Central memory CD8-positive, alpha-beta T cell (primary cell): Measurements from ENCODE around the gene SMYD3.

ENCODE experiments used
- ATAC-seq: fragments of 150-1000 bp; cut with Tn5 transposase; replicated peaks from 2 replicates; pipeline ENCODE4 v1.10.0; 2022; ENCODE audit warnings: mild to moderate bottlenecking, moderate FRiP score, moderate number of reproducible peaks; ENCODE audit not compliant: poor library complexity, severe bottlenecking; ENCODE audit errors: extremely low read depth
- DNase-seq, 2 donors: peaks; one replicate each; pipeline ENCODE4 v3.0.0; 2021; ENCODE audit warnings: low spot score in 2 of 2
- H3K27ac Mint-ChIP-seq: one replicate; pipeline ENCODE4 v1.8.0; 2022; ENCODE audit warnings: low read depth, mild to moderate bottlenecking, moderate library complexity, mixed read lengths
- H3K27me3 Mint-ChIP-seq: one replicate; pipeline ENCODE4 v1.8.0; 2022; ENCODE audit warnings: mixed read lengths
- H3K36me3 Mint-ChIP-seq: one replicate; pipeline ENCODE4 v1.8.0; 2022; ENCODE audit warnings: mild to moderate bottlenecking, moderate library complexity, mixed read lengths; ENCODE audit not compliant: insufficient read depth
- H3K4me1 Mint-ChIP-seq: one replicate; pipeline ENCODE4 v1.8.0; 2022; ENCODE audit warnings: mixed read lengths
- H3K4me3 Mint-ChIP-seq: one replicate; pipeline ENCODE4 v1.8.0; 2022; ENCODE audit warnings: mild to moderate bottlenecking, moderate library complexity, mixed read lengths
- H3K9me3 Mint-ChIP-seq: one replicate; pipeline ENCODE4 v1.8.0; 2022; ENCODE audit warnings: mixed read lengths

Gene SMYD3

GRCh38 chr1:246134789-246135188 is 372.3 kb downstream of the SMYD3 start:
- Mint-ChIP-seq H3K4me1 (no peaks in the 10 kb centered on the region), H3K27ac (no peak overlapping the region)
- ATAC-seq: no peak

GRCh38 chr1:246131095-246131494 is 376.0 kb downstream of the SMYD3 start:
- ATAC-seq: no peak
- H3K4me3 Mint-ChIP-seq: no peak overlapping the region
- no peaks in the 10 kb centered on the region for H3K4me1 Mint-ChIP-seq
- H3K9me3 Mint-ChIP-seq: no peaks in the 10 kb centered on the region
- H3K27ac Mint-ChIP-seq: no peak overlapping the region
- H3K27me3 Mint-ChIP-seq: no peaks in the 10 kb centered on the region
- no peak for DNase-seq
- no peaks in the 10 kb centered on the region for H3K36me3 Mint-ChIP-seq

More at GRCh38 chr1:246134789-246135188, 372.3 kb downstream of the SMYD3 start:
- Mint-ChIP-seq H3K27me3 (no peaks in the 10 kb centered on the region), H3K9me3 (no peaks in the 10 kb centered on the region), H3K36me3 (no peaks in the 10 kb centered on the region), H3K4me3 (no peak overlapping the region)
- no peak for DNase-seq

- Mint-ChIP-seq H3K36me3 (peaks cover 2% of the 10 kb centered on the region), H3K4me1 (no peaks in the 10 kb centered on the region), H3K27me3 (no peaks in the 10 kb centered on the region), H3K4me3 (no peak overlapping the region), H3K27ac (no peak overlapping the region), H3K9me3 (no peaks in the 10 kb centered on the region)
- ATAC-seq (no peak), DNase-seq (no peak)
These were observed 378.5 kb downstream of the SMYD3 start for GRCh38 chr1:246128494-246129069.

- peaks cover 2% of the 10 kb centered on the region for H3K36me3 Mint-ChIP-seq
- no peak for DNase-seq
- no peak for ATAC-seq
- no peak overlapping the region for H3K27ac Mint-ChIP-seq
- H3K27me3 Mint-ChIP-seq: no peaks in the 10 kb centered on the region
- H3K4me3 Mint-ChIP-seq: no peak overlapping the region
- H3K9me3 Mint-ChIP-seq: no peaks in the 10 kb centered on the region
- no peaks in the 10 kb centered on the region for H3K4me1 Mint-ChIP-seq
These were observed 380.5 kb downstream of the SMYD3 start for GRCh38 chr1:246126580-246126979.

GRCh38 chr1:246122071-246122470 is 385.0 kb downstream of the SMYD3 start:
- Mint-ChIP-seq H3K27ac (no peak overlapping the region), H3K36me3 (peaks cover 4% of the 10 kb centered on the region), H3K9me3 (no peaks in the 10 kb centered on the region), H3K4me3 (no peak overlapping the region), H3K4me1 (peaks cover 7% of the 10 kb centered on the region), H3K27me3 (no peaks in the 10 kb centered on the region)
- DNase-seq (no peak), ATAC-seq (no peak)

GRCh38 chr1:246121533-246121932 is 385.5 kb downstream of the SMYD3 start:
- peaks cover 7% of the 10 kb centered on the region for H3K4me1 Mint-ChIP-seq
- peaks cover 4% of the 10 kb centered on the region for H3K36me3 Mint-ChIP-seq
- no peak overlapping the region for H3K27ac Mint-ChIP-seq
- H3K4me3 Mint-ChIP-seq: no peak overlapping the region
- H3K9me3 Mint-ChIP-seq: no peaks in the 10 kb centered on the region
- ATAC-seq (no peak), DNase-seq (no peak)
- H3K27me3 Mint-ChIP-seq: no peaks in the 10 kb centered on the region

- Mint-ChIP-seq H3K4me3 (peak overlapping the region; percentile 19), H3K27me3 (no peaks in the 10 kb centered on the region), H3K27ac (no peak overlapping the region), H3K4me1 (peaks cover 10% of the 10 kb centered on the region), H3K9me3 (no peaks in the 10 kb centered on the region), H3K36me3 (peaks cover 4% of the 10 kb centered on the region)
- no peak for DNase-seq
- ATAC-seq: peak; percentile 88
These were observed 389.9 kb downstream of the SMYD3 start for GRCh38 chr1:246117066-246117791.

GRCh38 chr1:246114369-246114768 is 392.7 kb downstream of the SMYD3 start:
- no peak overlapping the region for H3K4me3 Mint-ChIP-seq
- ATAC-seq (no peak), DNase-seq (no peak)
- H3K27me3 Mint-ChIP-seq: no peaks in the 10 kb centered on the region
- H3K36me3 Mint-ChIP-seq: peaks cover 3% of the 10 kb centered on the region
- H3K27ac Mint-ChIP-seq: no peak overlapping the region
- peaks cover 10% of the 10 kb centered on the region for H3K4me1 Mint-ChIP-seq
- H3K9me3 Mint-ChIP-seq: no peaks in the 10 kb centered on the region

GRCh38 chr1:246113555-246114095 is 393.5 kb downstream of the SMYD3 start:
- ATAC-seq (no peak), DNase-seq (no peak)
- Mint-ChIP-seq H3K4me3 (no peak overlapping the region), H3K9me3 (no peaks in the 10 kb centered on the region), H3K27ac (no peak overlapping the region), H3K27me3 (no peaks in the 10 kb centered on the region), H3K36me3 (peaks cover 2% of the 10 kb centered on the region), H3K4me1 (peaks cover 10% of the 10 kb centered on the region)

- ATAC-seq: no peak
- Mint-ChIP-seq H3K27ac (no peak overlapping the region), H3K36me3 (peaks cover 2% of the 10 kb centered on the region), H3K4me1 (peaks cover 3% of the 10 kb centered on the region), H3K4me3 (no peak overlapping the region), H3K27me3 (no peaks in the 10 kb centered on the region), H3K9me3 (no peaks in the 10 kb centered on the region)
- DNase-seq: no peak
These were observed 395.5 kb downstream of the SMYD3 start for GRCh38 chr1:246111570-246111969.

- ATAC-seq (no peak), DNase-seq (no peak)
- no peaks in the 10 kb centered on the region for H3K4me1 Mint-ChIP-seq
- H3K9me3 Mint-ChIP-seq: no peaks in the 10 kb centered on the region
- H3K4me3 Mint-ChIP-seq: no peak overlapping the region
- no peaks in the 10 kb centered on the region for H3K27me3 Mint-ChIP-seq
- peaks cover 2% of the 10 kb centered on the region for H3K36me3 Mint-ChIP-seq
- no peak overlapping the region for H3K27ac Mint-ChIP-seq
These were observed 396.5 kb downstream of the SMYD3 start for GRCh38 chr1:246110343-246111219.

GRCh38 chr1:246108278-246108925 is 398.7 kb downstream of the SMYD3 start:
- ATAC-seq: no peak
- no peak overlapping the region for H3K4me3 Mint-ChIP-seq

More at GRCh38 chr1:246108278-246108925, 398.7 kb downstream of the SMYD3 start:
- Mint-ChIP-seq H3K4me1 (no peaks in the 10 kb centered on the region), H3K9me3 (no peaks in the 10 kb centered on the region), H3K36me3 (no peaks in the 10 kb centered on the region), H3K27ac (no peak overlapping the region), H3K27me3 (no peaks in the 10 kb centered on the region)
- no peak for DNase-seq
